ENCODE data around the gene TANGO6. TPM values are rescaled to one million over a fixed set of nuclear protein-coding genes. Genes with fewer than 3 reads are reported as not detected.

The TANGO6 gene
- total RNA-seq, 1 donor, result 13.7 TPM

DNA sequence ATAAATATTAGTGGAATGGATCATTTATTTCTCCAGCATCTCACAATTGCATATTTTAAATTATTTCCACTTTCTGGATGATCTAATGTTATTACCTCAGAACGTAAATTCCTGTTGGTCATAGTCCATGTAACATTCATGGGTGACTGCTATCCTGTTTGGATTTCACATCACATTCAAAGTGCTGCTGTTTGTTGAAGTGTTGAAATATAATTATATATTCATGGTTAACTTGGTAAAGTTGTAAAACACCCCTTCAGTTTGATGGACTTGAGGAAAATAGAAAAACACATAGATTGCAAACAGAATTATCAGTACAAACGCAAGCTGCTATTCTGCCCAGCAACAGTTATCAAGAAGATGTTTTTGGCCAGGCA is 59.6 kb downstream of the TANGO6 start:
- DNase-seq (ENCODE audit: low read depth in 2 of 3, low spot score in 2 of 3), result no peak

DNA sequence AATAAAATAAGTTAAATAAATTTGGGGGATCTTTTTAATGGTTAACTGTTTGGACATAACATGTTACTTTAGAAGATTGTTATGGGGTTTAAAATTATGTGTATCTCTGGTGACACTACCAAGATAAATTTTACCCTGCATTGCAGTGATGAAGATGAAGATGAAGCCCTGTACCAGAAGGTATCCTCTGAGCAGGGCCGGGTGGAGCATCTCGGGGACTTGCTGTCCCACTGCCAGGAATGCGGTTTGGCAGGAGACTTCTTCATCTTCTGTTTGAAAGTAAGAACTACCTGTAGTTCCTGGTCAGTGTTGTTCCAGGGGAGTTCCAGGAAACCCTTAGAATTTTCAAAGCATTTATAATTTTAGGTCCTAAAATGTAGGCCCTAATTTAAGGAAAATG is 64.0 kb downstream of the TANGO6 start:
- DNase-seq (ENCODE audit: low read depth in 2 of 3, low spot score in 2 of 3), result no peak

DNA sequence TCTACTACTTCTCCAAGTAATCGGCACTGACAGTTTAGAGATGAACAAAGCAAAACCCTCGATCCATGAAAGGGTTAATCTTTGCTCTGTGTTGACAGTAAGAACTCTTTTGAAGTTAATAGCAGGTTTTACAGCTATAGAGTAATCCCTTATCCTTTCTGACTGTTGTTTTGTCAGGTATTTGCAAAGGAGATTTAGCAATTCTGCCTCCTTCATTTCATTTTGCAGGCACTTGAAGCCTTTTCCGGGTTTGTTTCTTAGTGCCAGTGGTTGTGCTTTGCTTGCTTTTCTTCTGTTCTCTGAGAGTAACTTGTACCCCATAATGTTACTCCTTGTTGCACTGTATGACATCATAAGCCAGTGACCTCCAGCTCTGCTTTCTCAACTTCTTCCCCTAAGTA is 64.5 kb downstream of the TANGO6 start:
- DNase-seq (ENCODE audit: low read depth in 2 of 3, low spot score in 2 of 3), result no peak

DNA sequence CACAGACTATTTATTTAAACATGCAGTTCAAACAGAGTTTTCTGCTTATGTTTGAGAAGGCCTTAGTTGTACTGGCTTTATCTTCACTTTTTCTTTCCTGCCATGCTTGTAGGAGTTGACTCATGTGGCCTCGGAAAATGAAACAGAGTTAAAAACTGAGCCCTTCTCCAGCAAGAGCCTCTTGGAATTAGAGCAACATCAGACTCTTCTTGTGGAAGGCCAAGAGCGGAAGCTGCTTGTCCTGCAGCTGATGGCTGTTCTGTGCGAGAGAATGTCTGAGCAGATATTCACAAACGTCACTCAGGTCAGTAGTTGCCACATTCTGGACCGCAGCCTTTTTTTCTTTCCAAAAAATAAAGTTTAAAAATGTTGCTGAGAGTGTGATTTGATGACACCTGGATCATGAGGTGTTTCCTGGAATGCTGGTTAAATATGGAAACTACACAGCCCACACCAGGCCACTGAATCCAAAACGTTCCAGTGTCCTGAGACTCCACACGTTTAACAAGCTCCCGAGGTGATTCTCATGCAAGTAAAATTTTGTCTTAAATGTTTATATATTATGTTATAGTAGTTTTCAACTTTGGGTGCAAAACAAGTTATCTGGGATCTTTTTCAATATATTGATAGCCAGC is 65.9 kb downstream of the TANGO6 start:
- no peak for DNase-seq (ENCODE audit: low read depth in 2 of 3, low spot score in 2 of 3)

GRCh38 chr16:68910051-68910450 is 66.7 kb downstream of the TANGO6 start:
- DNase-seq (ENCODE audit: low read depth in 2 of 3, low spot score in 2 of 3), result no peak

DNA sequence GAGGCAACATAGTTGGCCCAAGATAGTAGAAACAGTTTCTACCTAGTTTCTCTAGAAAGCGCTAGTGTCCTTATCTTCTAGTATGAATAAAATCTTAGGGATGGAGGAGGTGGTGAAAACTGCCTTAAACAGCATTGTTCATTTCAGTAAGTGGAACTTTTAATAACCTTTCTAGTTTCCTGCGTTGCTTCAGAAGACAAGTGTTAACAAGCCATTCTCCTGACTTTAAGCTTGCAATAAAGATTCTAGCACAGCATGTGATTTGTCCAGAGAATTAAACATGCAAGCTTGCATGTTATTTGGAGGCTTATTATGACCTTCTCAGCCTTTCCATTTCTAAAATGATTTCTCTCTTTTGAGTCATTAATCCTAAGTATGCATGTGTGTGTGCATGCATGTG is 72.3 kb downstream of the TANGO6 start:
- no peak for DNase-seq (ENCODE audit: low read depth in 2 of 3, low spot score in 2 of 3)

GRCh38 chr16:68917541-68917940 is 74.2 kb downstream of the TANGO6 start:
- no peak for DNase-seq (ENCODE audit: low read depth in 2 of 3, low spot score in 2 of 3)

DNA sequence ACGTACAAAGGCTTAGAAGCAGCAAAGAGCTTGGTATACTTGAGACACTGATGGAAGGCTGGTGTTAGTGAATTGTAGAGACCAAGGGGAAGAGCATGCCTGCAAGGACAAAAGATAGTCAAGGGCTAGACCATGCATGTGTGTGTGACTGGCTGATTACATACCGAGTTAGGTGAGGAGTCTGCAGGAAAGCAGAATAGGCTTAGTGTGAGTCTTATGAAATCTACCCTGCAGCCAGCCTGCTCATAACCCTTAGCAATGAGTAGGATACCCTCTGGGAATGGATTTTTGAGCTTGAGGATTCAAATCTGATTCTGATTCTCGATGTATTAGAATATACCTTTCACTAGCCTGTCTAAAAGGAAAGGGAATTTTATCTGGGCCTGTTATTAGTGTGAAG is 77.0 kb downstream of the TANGO6 start:
- no peak for DNase-seq (ENCODE audit: low read depth in 2 of 3, low spot score in 2 of 3)

DNA sequence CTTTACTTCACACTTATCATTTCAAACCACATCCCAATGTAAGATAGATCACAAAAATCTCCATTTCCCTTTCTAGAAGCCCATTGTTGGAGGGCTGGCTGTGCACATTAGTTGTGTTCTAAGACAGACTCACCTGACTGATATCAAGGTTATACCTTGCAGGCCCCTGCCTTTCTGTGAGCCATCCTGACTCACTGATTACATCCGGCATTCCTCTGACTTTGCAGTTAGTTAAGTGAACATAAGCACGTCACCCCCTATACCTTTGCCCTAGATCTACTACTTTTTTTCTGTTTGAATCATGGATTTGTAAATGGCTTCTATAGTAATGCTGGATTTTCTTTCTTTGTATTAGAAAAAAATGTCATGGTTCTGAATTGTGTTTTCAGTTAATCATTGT is 78.3 kb downstream of the TANGO6 start:
- no peak for DNase-seq (ENCODE audit: low read depth in 2 of 3, low spot score in 2 of 3)

GRCh38 chr16:68923116-68923515 is 79.8 kb downstream of the TANGO6 start:
- DNase-seq (ENCODE audit: low read depth in 2 of 3, low spot score in 2 of 3), result no peak

DNA sequence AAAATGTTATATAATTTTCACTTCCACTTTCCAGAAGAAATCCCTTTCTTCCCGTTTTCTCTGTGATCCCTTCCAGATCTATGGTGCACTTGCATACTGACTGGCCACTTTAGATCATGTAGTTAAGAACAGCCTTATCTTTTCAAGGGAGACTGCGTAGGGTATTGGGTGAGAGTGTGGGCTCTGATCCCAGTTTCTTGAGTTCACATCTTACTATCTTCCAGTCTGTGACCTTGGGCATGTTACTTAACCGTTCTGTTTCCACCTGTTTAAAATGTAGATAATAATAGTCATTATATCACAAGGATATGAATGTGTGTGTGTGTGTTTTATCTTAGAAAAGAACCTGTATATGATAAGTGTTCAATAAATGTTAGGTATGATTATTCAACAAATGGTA is 83.7 kb downstream of the TANGO6 start:
- no peak for DNase-seq (ENCODE audit: low read depth in 2 of 3, low spot score in 2 of 3)

GRCh38 chr16:68931196-68931595 is 87.9 kb downstream of the TANGO6 start:
- no peak for DNase-seq (ENCODE audit: low read depth in 2 of 3, low spot score in 2 of 3)

DNA sequence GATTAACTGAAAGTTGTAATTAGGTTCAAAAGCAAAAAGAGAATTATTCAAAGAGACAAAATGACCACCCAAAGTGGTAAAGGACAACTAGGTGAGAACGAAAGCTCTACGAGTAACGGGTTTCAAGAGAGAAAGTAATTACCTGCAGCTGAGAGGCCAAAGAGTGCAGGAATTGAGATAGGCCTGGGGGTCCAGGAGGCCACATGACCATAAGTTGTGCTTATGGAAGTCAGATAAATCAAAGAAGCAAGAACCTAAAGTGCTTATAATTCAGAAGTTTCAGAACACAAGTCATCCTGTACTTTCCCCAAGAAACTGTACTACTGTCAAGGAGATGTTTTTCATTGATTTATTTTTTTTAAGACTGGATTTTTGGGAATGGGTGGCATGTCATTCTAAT is 91.1 kb downstream of the TANGO6 start:
- no peak for DNase-seq (ENCODE audit: low read depth in 2 of 3, low spot score in 2 of 3)

DNA sequence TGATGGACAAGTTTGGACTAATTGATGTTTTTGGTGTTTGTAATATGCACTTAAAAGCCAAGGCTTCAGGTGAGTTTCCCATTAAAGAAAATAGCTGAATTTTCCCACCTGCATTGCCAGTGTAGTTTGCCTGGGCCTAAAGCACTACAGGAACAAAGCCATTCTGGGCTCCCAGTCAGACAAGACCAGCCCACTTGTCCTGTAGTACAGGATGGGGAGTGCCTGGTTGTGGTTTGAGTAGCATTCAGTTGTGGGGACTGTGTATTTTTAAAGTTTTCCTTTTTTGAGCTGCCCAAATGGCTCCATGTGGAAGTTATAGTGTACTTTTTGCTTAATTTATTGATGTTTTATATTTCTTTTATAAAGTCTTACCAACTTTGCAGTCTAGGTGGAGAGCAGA is 91.7 kb downstream of the TANGO6 start:
- DNase-seq (ENCODE audit: low read depth in 2 of 3, low spot score in 2 of 3), result no peak

GRCh38 chr16:68936736-68937631 is 93.7 kb downstream of the TANGO6 start:
- no peak for DNase-seq (ENCODE audit: low read depth in 2 of 3, low spot score in 2 of 3)

- DNase-seq (ENCODE audit: low read depth in 2 of 3, low spot score in 2 of 3), result no peak
Observed at GRCh38 chr16:68939692-68940320, 96.5 kb downstream of the TANGO6 start.

GRCh38 chr16:68940816-68941215 is 97.5 kb downstream of the TANGO6 start:
- no peak for DNase-seq (ENCODE audit: low read depth in 2 of 3, low spot score in 2 of 3)

GRCh38 chr16:68943961-68944360 is 100.6 kb downstream of the TANGO6 start:
- no peak for DNase-seq (ENCODE audit: low read depth in 2 of 3, low spot score in 2 of 3)

DNA sequence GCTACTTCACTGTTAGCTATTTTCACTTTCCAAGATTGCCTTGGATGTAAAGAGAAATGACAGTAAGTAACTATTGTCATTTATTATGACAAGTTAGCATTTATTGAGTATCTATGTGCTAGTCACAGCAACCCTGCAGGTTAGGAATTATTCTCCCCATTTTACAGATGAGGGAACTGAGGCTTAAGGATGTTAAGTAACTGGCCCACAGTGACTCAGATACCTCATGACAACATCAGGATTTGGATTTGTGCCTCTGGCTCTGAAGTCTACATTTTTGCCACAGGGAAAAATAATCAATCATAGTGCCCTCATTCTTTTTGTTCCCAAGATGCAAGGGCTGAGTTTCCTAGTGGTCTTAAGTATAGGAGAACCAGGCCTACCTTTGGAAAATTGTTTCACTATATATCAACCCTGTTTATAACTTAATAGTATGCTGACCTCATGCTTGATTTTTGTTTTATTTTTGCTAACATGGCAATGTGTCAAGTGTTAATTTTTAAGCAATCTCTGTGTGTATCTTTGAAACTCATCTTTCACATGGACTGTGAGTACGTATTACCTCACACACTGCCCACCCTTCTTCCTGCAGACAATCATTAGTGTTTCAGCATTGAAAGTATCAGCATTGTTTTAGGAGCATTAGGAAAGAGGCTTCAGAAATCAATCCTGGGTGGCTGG is 105.0 kb downstream of the TANGO6 start:
- DNase-seq (ENCODE audit: low read depth in 2 of 3, low spot score in 2 of 3), result no peak

DNA sequence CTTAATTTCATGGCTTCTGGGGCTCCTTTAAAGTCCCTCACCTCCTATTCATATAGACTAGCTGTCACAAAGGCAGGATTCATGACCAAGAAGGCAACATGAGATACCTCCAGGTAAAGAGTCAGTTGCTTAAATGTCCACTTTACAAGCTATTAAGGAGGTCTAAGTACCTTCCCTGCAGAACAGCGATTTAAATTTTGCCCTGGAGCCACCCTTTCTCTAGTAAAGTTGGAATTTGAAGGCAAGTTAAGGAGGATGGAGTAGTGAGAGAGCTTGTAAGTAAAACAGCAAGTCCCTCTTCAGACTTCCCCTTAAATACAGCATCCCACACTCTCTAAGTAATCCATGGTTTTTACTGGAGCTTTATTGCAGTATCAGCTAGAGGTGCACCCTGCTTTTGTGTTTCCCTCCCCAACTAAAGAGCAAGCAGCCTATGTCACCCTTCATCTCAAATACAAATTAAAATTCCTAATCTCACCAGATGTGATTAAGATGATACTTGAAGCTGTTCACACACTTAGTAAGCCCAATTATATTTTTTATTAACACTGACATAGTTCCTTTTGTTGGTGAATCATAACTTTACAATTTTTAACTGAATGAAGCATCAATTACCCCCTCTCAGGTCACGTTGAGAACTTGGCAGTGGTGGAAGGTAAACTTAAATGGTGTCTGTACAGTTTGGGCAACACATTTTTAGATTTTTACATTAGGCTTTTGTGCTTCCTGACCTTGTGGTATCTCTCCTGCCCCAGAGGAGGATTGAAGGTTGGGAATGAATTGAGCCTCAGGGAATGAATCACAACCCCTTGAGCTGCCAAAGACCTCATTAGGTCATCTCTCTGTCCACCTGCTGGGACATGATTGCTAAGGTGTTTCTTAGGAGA is 108.9 kb downstream of the TANGO6 start:
- no peak for DNase-seq (ENCODE audit: low read depth in 2 of 3, low spot score in 2 of 3)

All from hematopoietic multipotent progenitor cell (in vitro differentiated cells).